BJ (cell line): ENCODE data around the gene ITLN2. TPM values are rescaled to one million over a fixed set of nuclear protein-coding genes. Genes with fewer than 3 reads are reported as not detected.
"Not testable (repeated sequence)": the region's sequence is repeated elsewhere in the genome, so short reads cannot be mapped to it uniquely, and the experiment has no call there.

ENCODE experiments used
- CTCF ChIA-PET: fragments of 350-600 bp; formaldehyde crosslinking; extraction: SDS; loops from one replicate; lab custom pipeline; 2021; ENCODE audit warnings: antibody characterized with exemption, inconsistent platforms; lab: Yijun Ruan, JAX
- POLR2A ChIA-PET: fragments of 300-600 bp; sonication (Branson Sonifier 250); formaldehyde crosslinking; extraction: SDS; loops from one replicate; lab custom pipeline; 2021; ENCODE audit warnings: antibody characterized with exemption; lab: Charles Lee
- DNase-seq: peaks from one replicate; pipeline ENCODE4 v3.0.0-alpha.2; 2011; ENCODE audit warnings: low read depth
- H3K27me3 ChIP-seq: 2 replicates; pipeline ENCODE4 v1.6.0; 2011; ENCODE audit warnings: low read length; ENCODE audit not compliant: control insufficient read depth, insufficient read depth
- H3K36me3 ChIP-seq: 2 replicates; pipeline ENCODE4 v1.5.1; 2011; ENCODE audit warnings: low read length; ENCODE audit not compliant: control insufficient read depth, insufficient read depth
- H3K4me3 ChIP-seq: 2 replicates; pipeline ENCODE4 v1.5.1; 2011; ENCODE audit warnings: low read depth, mild to moderate bottlenecking, control low read depth, low read length
- polyA plus RNA-seq: library from polyadenylated mRNA; depleted of rRNA; stranded (reverse); fragments of >200 nt; gene quantifications from 2 replicates; pipeline ENCODE4 v1.2.3, GENCODE V29; 2011
- TF ChIP-seq, protein P1 (sequence below): IDR thresholded peaks from 2 replicates; pipeline ENCODE4 v1.5.1; 2011; ENCODE audit warnings: low read depth, mild to moderate bottlenecking, control low read depth, inconsistent platforms, low read length, moderate library complexity; ENCODE audit not compliant: insufficient read depth

Gene ITLN2
- polyA plus RNA-seq, 1 experiment: not detected

DNA sequence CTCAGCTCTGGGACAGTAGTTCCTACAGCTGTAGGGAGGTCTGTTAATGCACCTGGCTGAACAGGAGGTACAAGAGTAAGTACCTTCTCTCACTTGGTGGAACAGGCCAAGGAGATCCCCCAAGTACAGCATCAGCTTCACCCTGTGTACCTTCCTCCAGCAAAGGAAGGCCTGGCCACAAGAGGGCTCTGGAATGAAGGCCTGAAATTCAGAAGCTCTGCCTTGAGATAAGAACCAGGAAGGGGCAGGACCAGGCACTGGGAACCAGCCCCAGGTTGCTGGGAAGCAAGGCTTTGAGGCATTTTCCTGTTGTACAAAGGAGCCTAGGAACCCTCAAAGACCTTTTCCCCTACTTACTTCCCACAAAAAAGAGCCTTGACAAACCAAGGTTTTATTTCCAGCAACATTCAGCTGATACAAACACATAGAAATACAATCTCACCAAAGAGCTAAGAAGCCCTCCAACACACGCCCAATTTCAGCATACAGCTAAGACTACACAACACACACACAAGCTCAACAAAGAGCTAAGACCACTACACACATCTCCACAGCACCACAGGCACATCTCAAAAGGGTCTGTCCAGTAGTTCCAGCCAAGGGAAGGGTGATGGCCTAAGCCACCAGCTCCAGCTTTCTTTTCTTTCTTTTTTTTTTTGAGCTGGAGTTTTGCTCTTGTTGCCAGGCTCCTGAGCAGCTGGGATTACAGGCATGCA, 42.9 kb upstream of the ITLN2 start:
- TF ChIP-seq, protein P1, sequence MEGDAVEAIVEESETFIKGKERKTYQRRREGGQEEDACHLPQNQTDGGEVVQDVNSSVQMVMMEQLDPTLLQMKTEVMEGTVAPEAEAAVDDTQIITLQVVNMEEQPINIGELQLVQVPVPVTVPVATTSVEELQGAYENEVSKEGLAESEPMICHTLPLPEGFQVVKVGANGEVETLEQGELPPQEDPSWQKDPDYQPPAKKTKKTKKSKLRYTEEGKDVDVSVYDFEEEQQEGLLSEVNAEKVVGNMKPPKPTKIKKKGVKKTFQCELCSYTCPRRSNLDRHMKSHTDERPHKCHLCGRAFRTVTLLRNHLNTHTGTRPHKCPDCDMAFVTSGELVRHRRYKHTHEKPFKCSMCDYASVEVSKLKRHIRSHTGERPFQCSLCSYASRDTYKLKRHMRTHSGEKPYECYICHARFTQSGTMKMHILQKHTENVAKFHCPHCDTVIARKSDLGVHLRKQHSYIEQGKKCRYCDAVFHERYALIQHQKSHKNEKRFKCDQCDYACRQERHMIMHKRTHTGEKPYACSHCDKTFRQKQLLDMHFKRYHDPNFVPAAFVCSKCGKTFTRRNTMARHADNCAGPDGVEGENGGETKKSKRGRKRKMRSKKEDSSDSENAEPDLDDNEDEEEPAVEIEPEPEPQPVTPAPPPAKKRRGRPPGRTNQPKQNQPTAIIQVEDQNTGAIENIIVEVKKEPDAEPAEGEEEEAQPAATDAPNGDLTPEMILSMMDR: peak; percentile 78
- ChIA-PET POLR2A (no interaction called here), CTCF (interaction anchor here (1.1 to 6.5 kb wide), 15 partner anchors 10 to 146 kb away, joined by 3 to 96 read pairs (median 6); partner anchors contain the start of genes DEDD, KLHDC9 and USF1)
- Histone ChIP-seq H3K4me3 (no peak overlapping the region), H3K36me3 (no peaks in the 10 kb centered on the region), H3K27me3 (no peaks in the 10 kb centered on the region; the same call in 1 of the 2 replicates)
- DNase-seq: no peak

DNA sequence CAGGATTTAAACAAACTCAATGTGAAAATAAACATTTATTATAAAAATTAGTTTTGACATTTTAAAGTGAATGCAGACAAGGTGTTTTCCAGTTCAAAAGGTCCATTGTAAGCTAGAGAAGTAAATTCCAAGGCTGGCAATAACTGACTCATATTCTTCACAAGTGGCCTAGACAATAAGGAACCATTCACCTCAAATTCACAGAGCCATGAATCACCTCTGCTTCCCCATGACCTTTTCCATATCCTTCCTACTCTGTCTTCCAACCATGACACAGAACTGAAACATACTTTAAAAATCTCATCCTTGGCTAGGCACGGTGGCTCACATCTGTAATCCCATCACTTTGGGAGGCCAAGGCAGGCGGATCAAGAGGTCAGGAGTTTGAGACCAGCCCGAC, 41.6 kb upstream of the ITLN2 start:
- no peak for DNase-seq
- CTCF ChIA-PET: interaction anchor here (1.1 to 6.5 kb wide), 6 partner anchors 11 to 143 kb away, joined by 3 to 96 read pairs (median 16); partner anchors contain the start of genes DEDD and KLHDC9
- H3K27me3 ChIP-seq: no peaks in the 10 kb centered on the region; the same call in 1 of the 2 replicates
- H3K36me3 ChIP-seq: no peaks in the 10 kb centered on the region
- no peak overlapping the region for H3K4me3 ChIP-seq
- TF ChIP-seq, protein P1: no peak
- POLR2A ChIA-PET: no interaction called here

DNA sequence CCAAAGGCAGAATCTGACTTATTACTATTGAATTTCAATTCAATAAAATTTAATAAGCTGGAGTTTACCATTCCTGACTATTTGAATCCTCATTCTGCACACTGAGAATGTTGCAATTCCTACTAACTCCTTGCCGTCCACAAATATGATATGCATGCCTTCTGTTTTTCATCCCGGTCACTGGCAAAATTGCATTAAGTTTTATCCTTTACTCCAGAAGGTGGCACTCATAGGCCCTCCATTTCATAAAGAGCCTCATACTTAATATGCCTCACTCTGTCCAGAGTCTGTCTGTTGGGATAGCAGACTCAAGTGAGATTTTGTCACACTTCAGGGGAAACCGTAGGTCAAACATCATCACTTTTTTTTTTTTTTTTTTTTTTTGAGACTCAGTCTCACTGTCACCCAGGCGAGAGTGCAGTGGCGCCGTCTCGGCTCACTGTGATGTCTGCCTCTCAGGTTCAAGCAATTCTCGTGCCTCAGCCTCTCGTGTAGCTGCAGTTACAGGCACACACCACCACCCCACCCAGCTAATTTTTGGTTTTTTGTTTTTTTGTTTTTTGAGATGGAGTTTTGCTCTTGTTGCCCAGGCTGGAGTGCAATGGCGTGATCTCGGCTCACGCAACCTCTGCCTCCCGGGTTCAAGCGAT, 39.1 kb upstream of the ITLN2 start:
- peak; percentile 35 for DNase-seq
- no peaks in the 10 kb centered on the region; the same call in 1 of the 2 replicates for H3K27me3 ChIP-seq
- ChIA-PET CTCF (interaction anchor here (0.7 to 6.5 kb wide), 3 partner anchors 39 to 146 kb away, joined by 4 to 36 read pairs (median 32); partner anchors contain the start of gene KLHDC9), POLR2A (no interaction called here)
- TF ChIP-seq, protein P1: peak; percentile 54
- H3K4me3 ChIP-seq: no peak overlapping the region
- H3K36me3 ChIP-seq: no peaks in the 10 kb centered on the region

DNA sequence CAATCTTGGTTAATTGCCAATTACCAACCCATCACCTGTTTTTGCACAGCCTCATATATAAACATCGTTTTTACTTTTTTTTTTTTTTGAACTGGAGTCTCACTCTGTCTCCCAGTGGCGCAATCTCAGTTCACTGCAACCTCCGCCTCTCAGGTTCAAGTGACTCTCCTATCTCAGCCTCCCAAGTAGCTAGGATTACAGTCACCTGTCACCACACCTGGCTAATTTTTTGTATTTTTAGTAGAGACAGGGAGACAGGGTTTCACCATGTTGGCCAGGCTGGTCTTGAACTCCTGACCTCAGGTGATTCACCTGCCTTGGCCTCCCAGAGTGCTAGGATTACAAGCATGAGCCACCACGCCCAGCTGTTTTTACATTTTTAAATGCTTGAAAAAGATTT, 37.4 kb upstream of the ITLN2 start:
- H3K4me3 ChIP-seq, POLR2A ChIA-PET, H3K27me3 ChIP-seq, DNase-seq, H3K36me3 ChIP-seq: not testable (repeated sequence)
- CTCF ChIA-PET: interaction anchor here (0.7 to 5.4 kb wide), 4 partner anchors 14 to 147 kb away, joined by 3 to 32 read pairs (median 7); partner anchors contain the start of gene KLHDC9

DNA sequence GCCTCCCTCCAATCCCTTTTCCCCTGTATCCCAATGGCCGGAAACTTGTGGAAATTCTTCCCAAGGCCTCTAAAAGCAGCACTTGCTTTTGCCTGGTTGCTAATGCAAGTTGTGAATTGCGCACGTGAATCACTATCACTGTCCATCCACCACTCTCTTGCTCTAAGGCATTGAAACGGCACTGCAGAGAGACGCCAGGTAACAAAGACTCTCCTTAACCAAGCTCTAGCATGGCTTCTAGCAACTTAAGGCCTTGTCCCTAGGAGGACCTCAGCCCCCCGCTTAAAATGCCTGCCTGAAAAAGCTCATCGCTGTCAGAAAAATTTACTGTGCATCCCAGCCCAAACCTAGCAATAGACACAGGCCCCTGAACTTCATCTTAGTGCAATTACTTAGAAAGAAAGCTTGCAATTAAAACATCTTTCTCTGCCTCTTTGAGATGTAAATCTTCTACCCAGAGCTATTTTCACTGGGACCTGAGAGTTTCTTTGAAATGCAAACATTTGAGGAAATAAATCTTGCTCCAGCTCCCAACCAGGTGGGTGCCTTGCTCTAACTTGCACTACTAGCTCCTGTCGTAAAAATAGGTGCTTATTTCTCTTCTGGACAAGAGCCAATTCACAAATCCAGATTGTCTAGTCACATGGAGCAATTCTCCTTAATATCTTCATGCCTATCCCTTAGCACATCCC, 32.9 kb upstream of the ITLN2 start:
- DNase-seq: no peak

More for the DNA sequence above, 32.9 kb upstream of the ITLN2 start:
- no peaks in the 10 kb centered on the region for H3K36me3 ChIP-seq
- H3K4me3 ChIP-seq: no peak overlapping the region
- TF ChIP-seq, protein P1: no peak
- no peaks in the 10 kb centered on the region for H3K27me3 ChIP-seq
- ChIA-PET CTCF (interaction anchor here (0.6 to 1.9 kb wide), 4 partner anchors 10 to 152 kb away, joined by 3 to 7 read pairs (median 4); partner anchors contain the start of gene KLHDC9), POLR2A (no interaction called here)
